ENCODE data around the gene CIC.
"Not testable (repeated sequence)": the region's sequence is repeated elsewhere in the genome, so short reads cannot be mapped to it uniquely, and the experiment has no call there.

GRCh38 chr19:42339126-42339860 is 70.2 kb downstream of the CIC start:
- TF ChIP-seq CTCF (conservative IDR thresholded peaks at IDR 0.05); EZH2 (IDR thresholded peaks at IDR 0.05; ENCODE audit: low read depth): not testable (repeated sequence)
